Measurements from ENCODE around the gene ESPL1.
"Not testable (repeated sequence)": the region's sequence is repeated elsewhere in the genome, so short reads cannot be mapped to it uniquely, and the experiment has no call there.

- TF ChIP-seq CTCF, POLR2AphosphoS5, POLR2A (IDR thresholded peaks at IDR 0.05): not testable (repeated sequence)
Observed at GRCh38 chr12:53297106-53297505, 29.0 kb downstream of the ESPL1 start.

Measured in breast epithelium (tissue), 3 donors.